HCT116 (cell line): ENCODE measurements around the gene LMBRD1. TPM values are rescaled to one million over a fixed set of nuclear protein-coding genes. Genes with fewer than 3 reads are reported as not detected.

ENCODE experiments used
- ATAC-seq: fragments of 200-7000 bp; cut with Tn5 transposase; 2 replicates; pipeline ENCODE4 v1.9.1; 2020; ENCODE audit warnings: mild to moderate bottlenecking, moderate library complexity
- BruUV-seq: library from RNA; stranded (reverse); fragments of 400-500 nt; replicated peaks from 2 replicates; lab custom pipeline; 2021; lab: Mats Ljungman, UMichigan
- CTCF ChIA-PET: fragments of 300-600 bp; sonication (Branson Sonifier 250); formaldehyde crosslinking; loops from one replicate; lab custom pipeline; 2021; ENCODE audit warnings: antibody characterized with exemption; lab: Charles Lee
- POLR2A ChIA-PET: fragments of 300-600, 350-600 bp; sonication (Branson Sonifier 250); formaldehyde crosslinking; loops from one replicate; lab custom pipeline; 2021; ENCODE audit warnings: antibody characterized with exemption; lab: Charles Lee
- RAD21 ChIA-PET, 2 experiments: fragments of 300-600 bp; sonication (Branson Sonifier 250); formaldehyde crosslinking; loops; one replicate each; lab custom pipeline; 2023; ENCODE audit warnings: low total read pairs in 2 of 2; ENCODE audit not compliant: uncharacterized antibody in 2 of 2, unreplicated experiment in 2 of 2, low non-redundant PET in 1 of 2; lab: Charles Lee
- DNase-seq: peaks from one replicate; pipeline ENCODE4 v3.0.0-alpha.2; 2010; ENCODE audit warnings: low read depth, low spot score
- H2AFZ ChIP-seq: fragments of 200-600 bp; shearing (Covaris generic), sonication (generic); 2 replicates; pipeline ENCODE4 v1.6.1; 2017; ENCODE audit warnings: low read depth, mixed run types, mixed read lengths, antibody characterized with exemption, low read length; ENCODE audit not compliant: poor library complexity, severe bottlenecking
- H3K27ac ChIP-seq: 2 replicates; pipeline ENCODE4 v1.5.1; 2012; ENCODE audit warnings: low read depth, low read length
- H3K27me3 ChIP-seq: fragments of 200-600 bp; sonication (generic); 2 replicates; pipeline ENCODE4 v1.6.1; 2016; ENCODE audit warnings: mixed run types, low read length, mixed read lengths; ENCODE audit not compliant: insufficient read depth
- H3K36me3 ChIP-seq, 2 experiments: fragments of 200-500 bp in 1 of 2; fragments of 200-600 bp in 1 of 2; sonication (Bioruptor generic) in 1 of 2; sonication (generic) in 1 of 2; 2 replicates each; pipeline versions ENCODE4 v1.5.1 to v1.6.1; 2014 to 2016; ENCODE audit warnings: low read length in 2 of 2, inconsistent platforms in 1 of 2, mixed read lengths in 1 of 2, mixed run types in 1 of 2; ENCODE audit not compliant: insufficient read depth in 2 of 2, control insufficient read depth in 1 of 2
- H3K4me1 ChIP-seq, 2 experiments: fragments of 200-600 bp in 1 of 2; sonication (generic) in 1 of 2; 2 replicates each; pipeline versions ENCODE4 v1.5.1 to v1.6.1; 2012 to 2017; ENCODE audit warnings: low read length in 2 of 2, inconsistent platforms in 1 of 2, mild to moderate bottlenecking in 1 of 2, mixed read lengths in 1 of 2, mixed run types in 1 of 2, moderate library complexity in 1 of 2; ENCODE audit not compliant: insufficient read depth in 2 of 2, control insufficient read depth in 1 of 2
- H3K4me2 ChIP-seq: fragments of 200-600 bp; sonication (generic); 2 replicates; pipeline ENCODE4 v1.6.1; 2017; ENCODE audit warnings: mixed run types, low read length, mixed read lengths
- H3K4me3 ChIP-seq, 2 experiments: fragments of 200-600 bp in 1 of 2; sonication (generic) in 1 of 2; replicated peaks in 1 of 2; 2 replicates each; pipeline ENCODE4 v1.5.1; 2011 to 2016; ENCODE audit warnings: low read length in 2 of 2, control low read depth in 1 of 2, low read depth in 1 of 2, mild to moderate bottlenecking in 1 of 2, mixed read lengths in 1 of 2, mixed run types in 1 of 2
- H3K79me2 ChIP-seq: fragments of 200-600 bp; sonication (generic); 2 replicates; pipeline ENCODE4 v1.6.1; 2017; ENCODE audit warnings: mild to moderate bottlenecking, mixed run types, low read length, moderate library complexity, mixed read lengths; ENCODE audit not compliant: insufficient read depth
- H3K9ac ChIP-seq: fragments of 200-600 bp; sonication (generic); 2 replicates; pipeline ENCODE4 v1.6.1; 2016; ENCODE audit warnings: low read length, mixed read lengths
- H3K9me2 ChIP-seq: fragments of 200-600 bp; sonication (generic), shearing (Covaris generic); 2 replicates; pipeline ENCODE4 v1.6.1; 2017; ENCODE audit warnings: mixed run types, mild to moderate bottlenecking, moderate library complexity; ENCODE audit not compliant: insufficient read depth
- H3K9me3 ChIP-seq, 2 experiments: fragments of 200-500 bp in 1 of 2; fragments of 200-600 bp in 1 of 2; sonication (Bioruptor generic) in 1 of 2; sonication (generic) in 1 of 2; 2 replicates each; pipeline ENCODE4 v1.6.1; 2014 to 2017; ENCODE audit warnings: low read length in 2 of 2, mixed read lengths in 2 of 2, inconsistent platforms in 1 of 2, low read depth in 1 of 2, mild to moderate bottlenecking in 1 of 2, mixed run types in 1 of 2, moderate library complexity in 1 of 2; ENCODE audit not compliant: control insufficient read depth in 1 of 2, insufficient read depth in 1 of 2
- H4K20me1 ChIP-seq: fragments of 200-600 bp; sonication (generic), shearing (Covaris generic); 2 replicates; pipeline ENCODE4 v1.6.1; 2017; ENCODE audit warnings: mixed run types, mild to moderate bottlenecking, moderate library complexity; ENCODE audit not compliant: insufficient read depth
- CTCF ChIP-seq, 3 experiments: fragments of 200-600 bp in 1 of 3; sonication (generic) in 1 of 3; IDR thresholded peaks in 2 of 3; conservative IDR thresholded peaks in 1 of 3; 2 replicates each; pipeline ENCODE4 v1.5.1; 2012 to 2017; ENCODE audit warnings: low read depth in 2 of 3, low read length in 2 of 3, antibody characterized with exemption in 1 of 3, borderline replicate concordance in 1 of 3, control low read depth in 1 of 3, mild to moderate bottlenecking in 1 of 3, mixed read lengths in 1 of 3, mixed run types in 1 of 3, moderate library complexity in 1 of 3; ENCODE audit not compliant: insufficient read depth in 1 of 3
- EGR1 ChIP-seq: IDR thresholded peaks from 2 replicates; pipeline ENCODE4 v1.6.1; 2012; ENCODE audit warnings: low read depth
- ELF1 ChIP-seq: IDR thresholded peaks from 2 replicates; pipeline ENCODE4 v1.6.1; 2012; ENCODE audit warnings: low read depth, borderline replicate concordance
- EZH2 ChIP-seq: fragments of 200-600 bp; sonication (generic); IDR thresholded peaks from 2 replicates; pipeline ENCODE4 v1.6.1; 2017; ENCODE audit warnings: antibody characterized with exemption, mixed run types
- FOSL1 ChIP-seq: IDR thresholded peaks from 2 replicates; pipeline ENCODE4 v1.6.1; 2012; ENCODE audit warnings: low read depth
- JUND ChIP-seq: IDR thresholded peaks from 2 replicates; pipeline ENCODE4 v1.6.1; 2012
- POLR2A ChIP-seq: IDR thresholded peaks from 2 replicates; pipeline ENCODE4 v1.7.0; 2011; ENCODE audit warnings: borderline replicate concordance; ENCODE audit not compliant: insufficient read depth, insufficient read length; ENCODE audit errors: extremely low read depth
- RAD21 ChIP-seq: IDR thresholded peaks from 2 replicates; pipeline ENCODE4 v1.6.1; 2012; ENCODE audit warnings: low read depth, mild to moderate bottlenecking
- SP1 ChIP-seq: IDR thresholded peaks from 2 replicates; pipeline ENCODE4 v1.6.1; 2012; ENCODE audit warnings: low read depth
- SRF ChIP-seq: IDR thresholded peaks from 2 replicates; pipeline ENCODE4 v1.6.1; 2012; ENCODE audit warnings: low read depth
- YY1 ChIP-seq: IDR thresholded peaks from 2 replicates; pipeline ENCODE4 v1.6.1; 2011; ENCODE audit warnings: low read length, low read depth, moderate library complexity, mild to moderate bottlenecking; ENCODE audit not compliant: insufficient replicate concordance; ENCODE audit errors: extremely low read depth
- intact Hi-C: fragments of 100-400 bp; cut with micrococcal nuclease; formaldehyde crosslinking; loops from 2 replicates; pipeline ENCODE4 v1.10.0; 2022
- total RNA-seq: library from RNA; stranded (reverse); gene quantifications from one replicate; pipeline ENCODE4 v1.2.1, GENCODE V29; 2021; ENCODE audit not compliant: unreplicated experiment

LMBRD1 gene
- total RNA-seq, 1 experiment from 2014 or later = 11.9 TPM

- Histone ChIP-seq H3K4me3 (no peak overlapping the region), H4K20me1 (no peaks in the 10 kb centered on the region), H3K4me1 (no peaks in the 10 kb centered on the region), H3K9me2 (no peaks in the 10 kb centered on the region), H3K4me2 (no peak overlapping the region), H3K9ac (no peak overlapping the region), H3K27me3 (no peaks in the 10 kb centered on the region), H3K36me3 (no peaks in the 10 kb centered on the region), H3K9me3 (no peaks in the 10 kb centered on the region), H2AFZ (no peak overlapping the region), H3K27ac (no peak overlapping the region), H3K79me2 (no peaks in the 10 kb centered on the region)
- CTCF ChIA-PET = interaction anchor here (1.6 kb wide), 1 partner anchor 375 kb away, joined by 7 read pairs; no protein-coding TSS in a partner anchor
- BruUV-seq = no TSS peak
- RAD21 ChIA-PET = no interaction called here
- POLR2A ChIA-PET = no interaction called here
- intact Hi-C loops = no loop called here
- DNase-seq = no peak
- no peak for ATAC-seq
- TF ChIP-seq RAD21 (peak; percentile 32; the same call in 1 of the 2 replicates), FOSL1 (no peak)
Observed at GRCh38 chr6:69732640-69733039, 64.2 kb downstream of the LMBRD1 start.

GRCh38 chr6:69732045-69732444 is 64.8 kb downstream of the LMBRD1 start:
- H3K4me2 ChIP-seq = no peak overlapping the region
- no peaks in the 10 kb centered on the region; the same call in 1 of the 2 replicates for H4K20me1 ChIP-seq
- no peak overlapping the region for H3K4me3 ChIP-seq
- no peak overlapping the region for H3K27ac ChIP-seq
- RAD21 ChIA-PET = no interaction called here
- CTCF ChIA-PET = interaction anchor here (1.6 to 3.0 kb wide), 2 partner anchors 376 kb away, joined by 7 to 23 read pairs; no protein-coding TSS in a partner anchor
- no TSS peak for BruUV-seq
- H2AFZ ChIP-seq = no peak overlapping the region
- ATAC-seq (no peak), DNase-seq (no peak)
- no peak overlapping the region for H3K9ac ChIP-seq
- H3K79me2 ChIP-seq = no peaks in the 10 kb centered on the region
- POLR2A ChIA-PET = no interaction called here
- no peaks in the 10 kb centered on the region for H3K36me3 ChIP-seq
- H3K4me1 ChIP-seq = no peaks in the 10 kb centered on the region
- H3K9me2 ChIP-seq = no peaks in the 10 kb centered on the region
- no peaks in the 10 kb centered on the region for H3K9me3 ChIP-seq
- TF ChIP-seq JUND (no peak), POLR2A (no peak), CTCF (IDR thresholded peaks at IDR 0.05 in 2 of 3, conservative IDR thresholded peaks at IDR 0.05 in 1 of 3; ENCODE audit: borderline replicate concordance in 1 of 3, insufficient read depth in 1 of 3, low read depth in 2 of 3, low read length in 2 of 3) (no peak), SP1 (no peak), EGR1 (no peak), YY1 (no peak), EZH2 (no peak), RAD21 (no peak), ELF1 (no peak), SRF (no peak)
- H3K27me3 ChIP-seq = no peaks in the 10 kb centered on the region
- intact Hi-C loops = no loop called here
